ENCODE measurements around the gene MLPH. TPM values are rescaled to one million over a fixed set of nuclear protein-coding genes. Genes with fewer than 3 reads are reported as not detected.

The MLPH gene
- total RNA-seq, 1 experiment from 2014 or later, result 237 TPM

GRCh38 chr2:237540223-237540775 is 53.2 kb downstream of the MLPH start:
- TF ChIP-seq EZH2 (IDR thresholded peaks at IDR 0.05; ENCODE audit: low read depth), result no peak
- no peak for TF ChIP-seq CTCF (conservative IDR thresholded peaks at IDR 0.05)
- H3K9me3 ChIP-seq (ENCODE audit: insufficient read depth, low read depth), result no peaks in the 10 kb centered on the region
- intact Hi-C loops (cut with micrococcal nuclease; ENCODE audit: unreplicated experiment), result no loop called here
- H3K79me2 ChIP-seq (ENCODE audit: low read depth), result no peaks in the 10 kb centered on the region
- H3K4me3 ChIP-seq, result no peak overlapping the region
- ChIA-PET CTCF (no interaction called here), POLR2A (ENCODE audit: unreplicated experiment) (no interaction called here)
- H3K9me2 ChIP-seq (ENCODE audit: insufficient read depth), result no peaks in the 10 kb centered on the region
- H4K20me1 ChIP-seq (ENCODE audit: insufficient read depth), result peaks cover 6% of the 10 kb centered on the region
- H3K4me2 ChIP-seq, result no peak overlapping the region
- peaks cover 44% of the 10 kb centered on the region for H3F3A ChIP-seq (ENCODE audit: insufficient read depth, low read depth)
- H3K36me3 ChIP-seq (ENCODE audit: low read depth), result peaks cover 33% of the 10 kb centered on the region
- no peak overlapping the region for H2AFZ ChIP-seq
- H3K4me1 ChIP-seq (replicated peaks; ENCODE audit: insufficient read depth), result no peaks in the 10 kb centered on the region
- no peak overlapping the region for H3K27ac ChIP-seq
- no peak for DNase-seq
- BruUV-seq (replicated peaks), result no TSS peak
- H3K27me3 ChIP-seq (ENCODE audit: insufficient read depth, low read depth), result no peaks in the 10 kb centered on the region

GRCh38 chr2:237540823-237541222 is 53.8 kb downstream of the MLPH start:
- H4K20me1 ChIP-seq (ENCODE audit: insufficient read depth), result peaks cover 6% of the 10 kb centered on the region
- no peak overlapping the region for H3K4me3 ChIP-seq
- peaks cover 46% of the 10 kb centered on the region for H3F3A ChIP-seq (ENCODE audit: insufficient read depth, low read depth)
- no peaks in the 10 kb centered on the region for H3K9me3 ChIP-seq (ENCODE audit: insufficient read depth, low read depth)
- ChIA-PET CTCF (no interaction called here), POLR2A (ENCODE audit: unreplicated experiment) (no interaction called here)
- no peaks in the 10 kb centered on the region for H3K27me3 ChIP-seq (ENCODE audit: insufficient read depth, low read depth)
- BruUV-seq (replicated peaks), result no TSS peak
- H3K4me2 ChIP-seq, result no peak overlapping the region
- no peak overlapping the region for H3K27ac ChIP-seq
- no peak overlapping the region for H2AFZ ChIP-seq
- peaks cover 34% of the 10 kb centered on the region for H3K36me3 ChIP-seq (ENCODE audit: low read depth)
- no peak for TF ChIP-seq EZH2 (IDR thresholded peaks at IDR 0.05; ENCODE audit: low read depth)
- TF ChIP-seq CTCF (conservative IDR thresholded peaks at IDR 0.05), result no peak
- no peaks in the 10 kb centered on the region for H3K4me1 ChIP-seq (replicated peaks; ENCODE audit: insufficient read depth)
- intact Hi-C loops (cut with micrococcal nuclease; ENCODE audit: unreplicated experiment), result no loop called here
- DNase-seq, result no peak
- no peaks in the 10 kb centered on the region for H3K79me2 ChIP-seq (ENCODE audit: low read depth)
- H3K9me2 ChIP-seq (ENCODE audit: insufficient read depth), result no peaks in the 10 kb centered on the region

GRCh38 chr2:237541243-237541642 is 54.2 kb downstream of the MLPH start:
- Histone ChIP-seq H3F3A (ENCODE audit: insufficient read depth, low read depth) (peaks cover 50% of the 10 kb centered on the region), H3K4me1 (replicated peaks; ENCODE audit: insufficient read depth) (no peaks in the 10 kb centered on the region), H3K9me2 (ENCODE audit: insufficient read depth) (no peaks in the 10 kb centered on the region), H3K36me3 (ENCODE audit: low read depth) (peaks cover 38% of the 10 kb centered on the region), H3K4me3 (no peak overlapping the region), H4K20me1 (ENCODE audit: insufficient read depth) (peaks cover 6% of the 10 kb centered on the region), H3K4me2 (no peak overlapping the region), H2AFZ (no peak overlapping the region), H3K79me2 (ENCODE audit: low read depth) (no peaks in the 10 kb centered on the region), H3K9me3 (ENCODE audit: insufficient read depth, low read depth) (no peaks in the 10 kb centered on the region), H3K27me3 (ENCODE audit: insufficient read depth, low read depth) (no peaks in the 10 kb centered on the region), H3K27ac (no peak overlapping the region)
- intact Hi-C loops (cut with micrococcal nuclease; ENCODE audit: unreplicated experiment), result no loop called here
- POLR2A ChIA-PET (ENCODE audit: unreplicated experiment), result no interaction called here
- TF ChIP-seq EZH2 (IDR thresholded peaks at IDR 0.05; ENCODE audit: low read depth) (no peak), CTCF (conservative IDR thresholded peaks at IDR 0.05) (no peak)
- CTCF ChIA-PET, result no interaction called here
- no peak for DNase-seq
- BruUV-seq (replicated peaks), result no TSS peak

Measured in PC-9 (cell line).